Activated naive CD8-positive, alpha-beta T cell treated with anti-CD3 and anti-CD28 coated beads, Interleukin-2, amount 50 U/mL, for 16 hours (primary cell): ENCODE measurements around the gene FAM13A.
"Not testable (repeated sequence)": the region's sequence is repeated elsewhere in the genome, so short reads cannot be mapped to it uniquely, and the experiment has no call there.

Experiments used
- DNase-seq: peaks from one replicate; pipeline ENCODE4 v3.0.0-alpha.2; 2020; ENCODE audit warnings: low read depth, low spot score

FAM13A gene

GRCh38 chr4:88907478-88907877, 149.5 kb downstream of the FAM13A start:
- no peak for DNase-seq

DNA sequence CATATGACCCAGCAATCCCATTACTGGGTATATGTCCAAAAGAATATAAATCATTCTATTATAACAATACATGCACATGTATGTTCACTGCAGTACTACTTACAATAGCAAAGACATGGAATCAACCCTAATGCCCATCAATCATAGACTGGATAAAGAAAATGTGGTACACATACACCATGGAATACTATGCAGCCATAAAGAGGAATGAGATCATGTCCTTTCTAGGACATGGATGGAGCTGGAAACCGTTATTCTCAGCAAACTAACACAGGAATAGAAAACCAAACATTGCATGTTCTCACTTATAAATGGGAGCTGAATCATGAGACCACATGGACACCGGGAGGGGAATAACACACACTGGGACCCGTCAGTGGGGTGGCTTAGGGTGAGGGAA, 152.7 kb downstream of the FAM13A start:
- DNase-seq, result not testable (repeated sequence)

DNA sequence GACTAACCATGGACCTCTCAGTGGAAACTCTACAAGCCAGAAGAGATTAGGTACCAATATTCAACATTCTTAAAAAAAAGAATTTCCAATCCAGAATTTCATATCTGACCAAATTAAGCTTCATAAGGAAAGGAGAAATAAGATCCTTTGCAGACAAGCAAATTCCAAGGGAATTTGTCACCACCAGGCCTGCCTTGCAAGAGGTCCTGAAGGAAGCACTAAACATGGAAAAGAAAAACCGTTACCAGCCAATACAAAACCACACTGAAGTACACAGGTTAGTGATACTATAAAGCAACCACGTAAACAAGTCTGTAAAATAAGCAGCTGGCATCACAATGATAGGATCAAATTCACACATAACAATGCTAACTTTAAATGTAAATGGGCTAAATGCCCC, 156.6 kb downstream of the FAM13A start:
- DNase-seq, result no peak

DNA sequence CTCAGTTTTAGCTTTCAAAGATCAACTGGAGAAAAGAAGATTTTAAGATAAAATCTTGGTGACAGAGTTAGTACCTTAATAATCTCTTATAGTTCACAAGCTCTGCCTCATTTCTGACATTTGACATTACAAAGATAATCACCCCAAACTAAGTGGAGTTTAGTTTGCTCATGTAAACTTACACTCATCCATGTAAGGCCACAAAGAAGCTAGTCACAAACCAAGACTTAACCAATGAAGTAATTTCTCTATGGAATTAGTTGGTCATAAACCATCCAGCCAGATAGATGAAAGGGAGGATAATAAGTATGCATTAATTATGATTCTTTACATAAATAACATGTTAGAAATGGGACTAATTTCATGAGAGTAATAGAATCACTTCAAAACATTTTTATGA, 159.2 kb downstream of the FAM13A start:
- DNase-seq, result no peak

DNA sequence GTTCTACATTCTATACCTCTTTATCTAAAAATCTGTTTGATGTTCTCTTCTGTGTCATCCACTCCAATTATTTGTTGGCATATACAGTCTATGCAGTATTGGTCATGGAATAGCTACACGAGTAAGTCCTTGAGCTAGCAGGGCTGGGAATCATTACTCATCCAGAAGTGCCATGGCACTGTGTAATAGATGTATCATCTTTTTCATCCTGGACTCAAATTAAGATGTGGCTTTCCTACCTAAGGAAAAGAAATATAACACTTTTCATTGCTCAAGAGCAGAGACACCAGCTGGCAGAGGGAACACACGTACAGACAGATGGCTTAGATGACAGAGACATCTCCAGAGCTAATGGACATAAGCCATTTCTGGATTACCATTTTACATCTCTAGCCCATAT, 159.8 kb downstream of the FAM13A start:
- no peak for DNase-seq

DNA sequence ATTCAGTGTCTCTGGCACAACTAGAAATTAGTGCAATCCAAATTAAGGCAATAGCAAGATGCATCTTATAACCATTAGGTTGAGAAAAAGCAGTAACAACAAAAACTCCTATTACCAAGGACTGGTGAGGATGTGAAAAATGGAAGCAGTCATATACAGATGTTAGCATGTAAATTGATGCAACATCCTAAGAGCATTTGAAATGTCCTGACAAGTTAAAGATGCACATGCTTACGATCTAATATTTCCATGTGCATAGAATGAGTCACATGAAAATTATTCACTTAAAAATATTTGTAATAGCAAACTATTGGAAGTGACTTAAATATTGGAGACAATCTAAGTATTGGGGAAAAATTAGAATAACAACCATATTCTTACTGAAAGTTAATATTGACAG, 163.0 kb downstream of the FAM13A start:
- no peak for DNase-seq

DNA sequence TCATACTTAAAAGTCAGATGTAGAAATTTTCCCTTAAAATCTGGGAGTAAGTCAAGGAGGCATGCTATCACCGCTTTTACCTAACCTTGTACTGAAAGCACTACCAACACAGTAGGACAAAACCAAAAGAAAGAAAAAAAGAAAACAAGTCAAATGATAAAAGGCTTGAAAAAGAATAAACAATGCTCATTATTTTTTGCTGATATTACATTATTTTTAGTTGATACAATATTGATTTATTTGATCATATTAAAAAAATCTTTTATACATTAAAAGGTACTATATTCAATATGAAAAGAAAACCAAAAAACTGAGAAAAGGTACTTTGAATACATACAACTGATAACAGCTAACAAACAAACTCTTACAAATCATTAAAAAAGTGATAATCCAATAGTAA, 164.3 kb downstream of the FAM13A start:
- no peak for DNase-seq

DNA sequence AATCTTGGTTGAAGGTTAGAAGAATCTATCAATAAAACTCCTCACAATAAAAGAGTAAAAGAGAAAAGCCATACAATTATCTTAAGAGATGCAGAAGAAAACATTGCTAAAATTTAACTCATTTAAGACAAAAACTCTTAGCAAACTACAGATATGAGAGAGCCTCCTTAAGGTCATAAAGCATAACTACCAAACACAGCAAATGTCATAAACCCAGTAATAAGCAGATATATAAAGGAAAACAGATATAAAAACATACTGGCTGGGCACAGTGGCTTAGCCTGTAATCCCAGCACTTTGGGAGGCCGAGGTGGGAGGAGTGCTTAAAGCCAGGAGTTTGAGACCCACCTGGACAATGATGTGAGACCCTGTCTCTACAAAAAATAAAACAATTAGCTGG, 165.3 kb downstream of the FAM13A start:
- no peak for DNase-seq

GRCh38 chr4:88887409-88887808, 169.6 kb downstream of the FAM13A start:
- DNase-seq, result not testable (repeated sequence)

DNA sequence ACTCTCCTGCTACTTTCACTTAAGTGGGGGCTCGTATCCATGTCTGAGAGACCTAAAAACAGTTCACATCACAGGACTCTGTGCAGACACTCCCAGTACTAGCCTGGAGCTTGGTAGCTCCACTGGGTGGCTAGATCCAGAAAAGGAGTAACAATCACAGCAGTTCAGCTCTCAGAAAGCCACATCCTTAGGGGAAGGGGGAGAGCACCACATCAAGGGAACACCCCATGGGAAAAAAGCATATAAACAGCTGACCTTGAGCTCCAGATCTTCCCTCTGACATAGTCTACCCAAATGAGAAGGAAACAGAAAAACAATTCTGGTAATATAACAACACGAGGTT, 175.8 kb downstream of the FAM13A start:
- no peak for DNase-seq

DNA sequence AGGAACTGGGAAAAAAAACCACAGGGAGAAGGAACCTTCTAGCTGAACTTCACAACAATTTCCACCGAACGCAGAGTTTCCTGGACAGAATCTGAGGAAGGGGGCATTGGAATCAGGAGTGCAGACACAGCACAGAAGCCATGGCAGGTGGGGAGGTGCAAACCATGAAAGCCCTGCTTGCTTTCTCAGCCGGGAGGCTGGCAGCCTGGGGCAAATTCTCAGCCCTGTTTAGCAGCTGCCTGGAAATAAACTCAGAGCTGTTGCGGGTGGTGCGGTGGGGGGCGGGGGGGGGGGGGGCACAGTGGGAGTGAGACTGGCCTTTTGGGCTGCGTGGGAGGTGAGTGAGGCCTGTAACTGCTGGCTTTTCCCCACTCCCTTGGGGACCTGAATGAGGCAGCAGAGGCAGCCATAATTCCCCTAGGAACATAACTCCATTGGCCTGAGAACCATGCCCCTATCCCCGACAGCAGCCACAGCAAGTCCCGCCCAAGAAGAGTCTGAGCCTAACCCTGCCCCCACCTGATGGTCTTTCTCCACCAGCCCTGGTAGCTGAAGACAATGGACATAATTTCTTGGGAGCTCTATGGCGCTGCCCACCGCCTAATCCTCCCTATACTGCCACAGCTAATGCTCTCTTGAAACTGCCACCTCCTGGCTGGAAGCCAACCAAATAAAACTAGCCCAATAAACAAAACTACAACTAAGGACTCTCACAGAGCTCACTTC, 176.3 kb downstream of the FAM13A start:
- no peak for DNase-seq

DNA sequence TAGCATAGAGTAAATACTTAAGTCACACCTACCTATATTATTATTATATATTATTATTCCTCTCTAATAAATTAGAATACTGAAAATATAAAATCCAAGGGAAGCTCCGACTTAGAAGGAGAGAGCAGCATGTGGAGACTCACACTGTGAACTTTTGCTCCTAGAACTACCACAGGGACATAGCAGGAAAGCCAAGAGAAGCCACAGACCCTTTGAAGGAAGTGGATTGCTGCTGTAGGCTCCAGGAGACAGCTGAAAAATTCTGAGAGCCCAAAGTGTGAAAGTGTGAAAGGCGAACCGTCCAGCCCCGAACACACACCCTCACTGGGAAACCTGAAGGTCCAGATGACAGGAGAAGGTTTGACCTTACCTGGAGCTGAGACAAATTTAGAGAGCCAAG, 177.0 kb downstream of the FAM13A start:
- DNase-seq, result no peak

- no peak for DNase-seq
Observed at GRCh38 chr4:88878642-88879041, 178.3 kb downstream of the FAM13A start.

DNA sequence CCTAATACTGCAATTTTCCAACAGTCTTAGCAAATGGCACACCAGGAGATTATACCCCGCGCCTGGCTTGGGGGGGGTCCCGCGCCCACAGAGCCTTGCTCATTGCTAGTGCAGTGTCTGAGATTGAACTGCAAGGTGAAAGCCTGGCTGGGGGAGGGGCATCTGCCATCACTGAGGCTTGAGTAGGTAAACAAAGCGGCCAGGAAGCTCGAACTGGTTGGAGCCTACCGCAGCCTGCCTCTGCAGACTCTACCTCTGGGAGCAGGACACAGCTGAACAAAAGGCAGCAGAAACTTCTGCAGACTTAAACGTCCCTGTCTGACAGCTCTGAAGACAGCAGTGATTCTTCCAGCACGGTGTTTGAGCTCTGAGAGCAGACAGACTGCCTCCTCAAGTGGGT, 186.6 kb downstream of the FAM13A start:
- DNase-seq, result no peak

GRCh38 chr4:88868510-88868909, 188.5 kb downstream of the FAM13A start:
- no peak for DNase-seq

DNA sequence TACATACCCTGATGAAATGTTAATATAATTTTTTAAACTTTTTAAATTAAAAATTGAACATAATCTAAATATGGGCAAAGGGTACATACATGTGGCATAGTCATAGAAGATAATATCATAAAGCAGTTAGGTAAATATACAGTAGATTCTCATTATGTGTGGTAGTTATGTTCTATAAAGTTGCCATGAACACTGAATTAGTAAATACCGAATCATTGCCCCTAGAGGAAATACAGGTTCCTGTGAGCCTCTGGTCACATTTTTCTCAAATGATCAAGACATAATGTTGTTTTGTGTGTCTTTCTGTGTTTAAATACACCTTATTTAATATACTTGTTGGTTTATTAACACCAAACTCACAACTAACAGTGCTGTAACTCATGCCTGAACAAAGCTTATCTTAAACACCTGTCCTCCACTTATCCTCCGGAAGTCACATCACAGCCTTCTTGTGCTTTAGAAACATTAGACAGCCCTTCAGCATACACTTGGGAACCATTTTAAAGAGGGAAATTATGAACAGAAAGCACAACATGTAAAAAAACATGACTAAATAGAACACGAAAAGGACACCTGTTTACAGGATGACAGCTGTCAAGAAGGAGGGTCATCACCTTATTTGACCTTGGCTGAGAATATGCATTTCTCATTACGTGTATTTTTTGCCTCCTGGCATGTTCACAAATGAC, 190.0 kb downstream of the FAM13A start:
- DNase-seq, result no peak

DNA sequence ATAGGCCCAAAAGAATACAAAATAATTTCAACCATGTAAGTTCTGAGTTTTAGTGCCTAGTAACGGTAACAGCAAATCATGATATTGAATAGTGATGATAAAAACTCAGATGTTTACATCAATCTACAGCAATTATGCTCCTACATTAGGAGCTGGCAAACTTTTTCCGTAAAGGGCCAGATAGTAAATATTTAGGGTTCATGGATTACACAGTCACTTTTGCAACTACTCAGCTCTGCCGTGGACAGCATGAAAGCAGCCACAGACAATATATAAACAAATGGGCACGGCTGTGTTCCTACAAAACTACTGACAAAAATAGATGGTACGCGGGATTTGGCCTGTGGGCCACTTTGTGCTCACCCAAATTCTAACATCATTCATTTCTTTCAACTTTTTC, 191.5 kb downstream of the FAM13A start:
- DNase-seq, result no peak

- no peak for DNase-seq
Observed at GRCh38 chr4:88865046-88865445, 191.9 kb downstream of the FAM13A start.

GRCh38 chr4:88860586-88860985, 196.4 kb downstream of the FAM13A start:
- DNase-seq, result no peak

DNA sequence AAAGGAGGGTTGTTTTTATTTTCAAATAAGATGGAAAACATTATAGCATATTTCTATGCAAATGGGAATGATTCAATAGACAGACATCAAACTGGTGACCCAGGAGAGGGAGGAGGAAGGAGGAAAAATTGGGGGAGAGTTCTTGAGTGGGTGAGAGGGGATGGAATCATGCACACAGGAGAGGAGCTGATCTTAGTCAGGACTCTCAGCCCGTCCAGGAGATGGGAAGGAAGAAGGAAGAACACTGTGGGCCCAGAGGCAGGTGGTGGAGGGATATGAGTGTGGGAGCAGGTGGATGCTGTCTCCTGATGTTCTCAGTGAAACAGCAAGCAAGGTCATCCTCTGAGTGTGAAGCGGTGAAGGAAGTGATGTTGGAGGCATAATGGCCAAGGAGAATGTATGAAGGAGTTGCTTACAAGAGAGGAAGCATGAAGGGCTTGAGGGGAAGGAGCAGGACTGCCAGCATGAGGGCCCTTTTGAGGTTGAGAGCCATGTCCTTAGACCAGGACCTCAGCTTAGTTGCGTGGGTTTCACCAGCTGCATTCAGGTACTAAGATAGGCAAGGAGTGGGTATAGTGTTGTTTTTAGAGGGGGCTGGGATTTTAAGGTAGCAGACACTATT, 197.7 kb downstream of the FAM13A start:
- no peak for DNase-seq

GRCh38 chr4:88858752-88859151, 198.2 kb downstream of the FAM13A start:
- DNase-seq, result no peak

- no peak for DNase-seq
Observed at GRCh38 chr4:88857588-88857987, 199.4 kb downstream of the FAM13A start.

DNA sequence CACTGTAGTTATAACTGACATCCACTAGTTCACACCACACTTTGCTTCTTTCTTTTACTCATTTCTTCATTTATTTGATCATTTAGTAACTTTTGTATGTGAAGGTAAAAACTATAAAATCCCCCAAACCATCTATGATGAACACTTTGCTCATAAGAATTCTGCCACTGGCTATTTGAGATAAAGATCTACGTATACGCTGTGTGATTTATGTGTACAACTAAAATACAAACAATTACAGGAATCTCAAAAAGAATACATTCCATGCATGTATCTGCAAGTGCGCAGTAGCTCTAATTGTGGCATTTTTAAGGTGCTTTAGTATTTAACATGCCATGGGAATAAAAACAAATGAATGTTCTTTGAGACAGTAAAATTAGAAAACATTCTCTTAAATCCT, 202.5 kb downstream of the FAM13A start:
- DNase-seq, result no peak
